Right cardiac atrium (tissue), 5 donors: ENCODE measurements around the gene IL1RAPL2. TPM values are rescaled to one million over a fixed set of nuclear protein-coding genes. Genes with fewer than 3 reads are reported as not detected.
A peak's percentile ranks its signal among the peaks of the same experiment; 100 is the strongest.
"Not testable (repeated sequence)": the region's sequence is repeated elsewhere in the genome, so short reads cannot be mapped to it uniquely, and the experiment has no call there.

Experiments used
- ATAC-seq, 2 donors: fragments of 200-7000 bp; cut with Tn5 transposase; one replicate each; pipeline versions ENCODE4 v1.8.0 to v1.9.1; 2020; ENCODE audit warnings: moderate library complexity in 2 of 2, mild to moderate bottlenecking in 1 of 2
- DNase-seq, 3 donors: peaks; one replicate each; pipeline ENCODE4 v3.0.0-alpha.2; 2020
- H3K27ac ChIP-seq: one replicate; pipeline ENCODE4 v1.5.1; 2013; ENCODE audit warnings: mild to moderate bottlenecking, low read length, control low read depth, moderate library complexity
- H3K27me3 ChIP-seq: one replicate; pipeline ENCODE4 v1.6.1; 2013; ENCODE audit not compliant: control insufficient read depth, insufficient read depth
- H3K4me1 ChIP-seq: one replicate; pipeline ENCODE4 v1.6.1; 2013; ENCODE audit warnings: low read length; ENCODE audit not compliant: control insufficient read depth, insufficient read depth
- H3K4me3 ChIP-seq: one replicate; pipeline ENCODE4 v1.5.1; 2013; ENCODE audit warnings: low read length, control low read depth
- H3K9me3 ChIP-seq: one replicate; pipeline ENCODE4 v1.6.1; 2013; ENCODE audit warnings: low read length; ENCODE audit not compliant: control insufficient read depth
- WGBS: extraction: QIAGEN DNeasy Blood & Tissue Kit; methylation state at CpG from one replicate; pipeline ENCODE4 v1.1.7; 2013; 5-methylcytosine and 5-hydroxymethylcytosine counted together
- intact Hi-C, 4 donors: fragments of 100-400 bp; cut with DNase I; formaldehyde crosslinking; loops; one replicate each; pipeline versions ENCODE4 v1.11.0 to v1.14.0; 2022 to 2023
- polyA plus RNA-seq: library from polyadenylated mRNA; stranded (reverse); fragments of 200-250 nt; gene quantifications from one replicate; pipeline ENCODE4 v1.2.3, GENCODE V29; 2013
- total RNA-seq, 4 donors: library from RNA; stranded (reverse); fragmentation: NEBNext Ultra II Directional; extraction: Animal tissue kit (Norgen Biotek cat#: 25700); gene quantifications; one replicate each; pipeline ENCODE4 v1.2.1, GENCODE V29; 2021
- donor health status: healthy with polysubstance abuse.
- donor health status: DM: no; HTN: yes; CAD: no.
- donor health status: DM: no; HTN: no; CAD: no.
- donor health status: DM: no; HTN: yes; CAD: no; lungs with severe emphysema.
- donor health status: DM: yes; HTN: yes; CAD: no.

Gene IL1RAPL2
- total and polyA plus RNA-seq, 5 donors, result 0.31 TPM; not detected in 4

DNA sequence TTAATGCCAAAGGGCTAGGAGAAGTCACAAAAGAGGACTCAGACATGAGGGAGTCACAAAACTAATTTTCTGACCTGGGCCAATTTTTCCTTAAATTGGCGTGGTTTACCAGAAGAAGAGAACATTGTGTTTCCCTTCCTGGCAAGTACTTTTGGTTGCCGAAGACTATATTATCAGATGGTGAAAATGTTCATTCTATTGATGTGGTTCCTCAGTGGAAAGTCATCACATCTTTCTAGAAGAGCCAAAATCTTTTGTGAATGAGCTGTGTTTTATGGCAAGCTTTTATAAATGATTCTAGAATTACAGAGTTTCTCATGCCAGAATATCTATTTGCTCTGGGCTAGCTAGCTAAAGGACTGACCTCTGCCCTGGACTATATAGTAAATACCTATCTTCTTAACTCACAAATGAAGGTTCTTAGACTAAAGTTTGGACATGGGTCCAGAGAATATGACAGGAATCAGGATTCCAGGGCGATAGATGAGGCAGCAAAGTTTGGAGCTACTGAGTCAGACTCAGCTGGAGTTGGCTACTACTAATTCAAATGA is 288.9 kb downstream of the IL1RAPL2 start:
- DNase-seq, result no peak
- Histone ChIP-seq H3K4me3 (no peak overlapping the region), H3K27ac (no peak overlapping the region), H3K4me1 (no peaks in the 10 kb centered on the region), H3K27me3 (no peaks in the 10 kb centered on the region), H3K9me3 (no peaks in the 10 kb centered on the region)
- intact Hi-C loops, result no loop called here
- ATAC-seq, result no peak
- WGBS, result 39% methylated on average over 3 of the region's 3 CpGs

DNA sequence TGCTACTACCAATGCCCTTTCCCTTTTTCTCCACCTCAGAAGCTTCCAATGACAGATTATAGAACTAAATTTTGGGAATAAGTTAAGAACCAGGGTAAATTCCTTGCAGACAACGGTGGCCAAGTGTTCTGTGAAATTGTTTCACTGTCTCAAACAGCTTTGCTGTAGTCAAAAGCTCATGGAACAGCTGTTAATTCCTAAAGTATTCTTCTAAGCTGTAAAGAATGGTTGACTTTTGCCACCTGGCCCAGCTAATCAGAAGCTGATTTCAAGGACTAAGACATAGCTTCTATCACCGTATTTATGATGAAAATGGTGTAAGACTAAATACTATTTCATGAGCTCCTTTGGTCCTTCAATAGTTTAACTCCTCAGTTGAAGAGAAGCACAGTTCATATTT is 297.5 kb downstream of the IL1RAPL2 start:
- ATAC-seq (no peak), DNase-seq (no peak)
- Histone ChIP-seq H3K27me3 (no peaks in the 10 kb centered on the region), H3K27ac (no peak overlapping the region), H3K4me3 (no peak overlapping the region), H3K9me3 (no peaks in the 10 kb centered on the region), H3K4me1 (no peaks in the 10 kb centered on the region)
- intact Hi-C loops, result no loop called here
- WGBS, result 53% methylated on average over 2 of the region's 2 CpGs

DNA sequence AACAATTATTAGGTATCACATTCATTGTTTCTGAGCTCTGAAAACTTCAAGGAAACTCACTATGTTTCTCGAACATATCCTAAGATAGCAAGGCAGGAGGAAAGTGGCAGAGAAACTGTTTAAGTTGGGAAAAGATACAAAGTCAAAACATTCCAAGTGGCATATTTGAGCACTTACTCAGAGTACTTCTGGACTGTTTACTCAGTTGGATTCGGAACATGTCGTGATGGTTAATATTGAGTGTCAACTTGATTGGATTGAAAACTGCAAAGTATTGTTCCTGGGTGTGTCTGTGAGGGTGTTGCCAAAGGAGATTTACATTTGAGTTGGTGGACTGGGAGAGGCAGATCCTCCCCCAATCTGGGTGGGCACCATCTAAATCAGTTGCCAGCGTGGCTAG is 298.3 kb downstream of the IL1RAPL2 start:
- 61% methylated on average over 4 of the region's 4 CpGs for WGBS
- DNase-seq (no peak), ATAC-seq (no peak)
- Histone ChIP-seq H3K4me1 (no peaks in the 10 kb centered on the region), H3K4me3 (no peak overlapping the region), H3K9me3 (no peaks in the 10 kb centered on the region), H3K27ac (no peak overlapping the region), H3K27me3 (no peaks in the 10 kb centered on the region)
- intact Hi-C loops, result no loop called here

DNA sequence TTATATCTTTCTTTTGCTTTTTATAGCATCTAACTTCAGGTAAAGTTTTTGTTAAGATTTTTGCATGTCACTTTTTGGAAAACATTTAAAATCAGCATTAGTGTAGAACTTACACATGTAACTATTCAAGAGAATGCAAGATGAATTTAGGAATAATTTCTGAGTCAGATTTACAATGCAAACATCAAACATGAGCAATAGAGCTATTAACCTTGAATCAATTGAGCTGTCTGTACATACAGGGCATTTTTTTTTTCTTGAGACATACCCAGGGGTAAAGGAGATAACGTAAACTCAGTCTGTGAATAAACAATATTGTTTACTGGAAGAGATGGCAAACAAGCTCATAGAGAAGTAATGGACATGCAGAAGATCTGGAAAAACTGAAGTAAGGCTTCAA is 311.5 kb downstream of the IL1RAPL2 start:
- no peak overlapping the region for H3K27ac ChIP-seq
- H3K4me1 ChIP-seq, result no peaks in the 10 kb centered on the region
- no peak for DNase-seq
- intact Hi-C loops, result no loop called here
- H3K27me3 ChIP-seq, result no peaks in the 10 kb centered on the region
- WGBS, result 85% methylated on average over 1 of the region's 1 CpG
- no peak overlapping the region for H3K4me3 ChIP-seq
- no peaks in the 10 kb centered on the region for H3K9me3 ChIP-seq
- no peak for ATAC-seq

DNA sequence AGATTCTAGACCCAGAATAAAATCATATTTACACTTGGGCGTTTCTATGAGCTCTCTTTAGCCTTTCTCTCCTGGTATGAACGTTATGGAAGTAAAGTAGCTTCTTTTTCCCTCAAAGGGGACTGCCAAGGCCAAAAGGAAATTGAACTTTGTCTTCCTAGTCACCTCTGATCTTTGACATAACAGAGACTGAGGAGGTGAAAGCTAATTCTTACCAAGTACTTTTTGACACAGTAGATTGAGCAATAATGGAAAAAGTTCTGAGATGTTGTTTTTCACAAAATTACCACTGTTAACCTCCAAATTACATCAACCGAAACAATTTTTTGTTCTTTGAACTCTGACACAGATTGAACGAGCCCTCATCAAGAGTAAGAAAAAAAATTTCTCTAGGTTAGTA is 336.1 kb downstream of the IL1RAPL2 start:
- intact Hi-C loops, result no loop called here
- H3K27ac ChIP-seq, result no peak overlapping the region
- WGBS, result 59% methylated on average over 4 of the region's 4 CpGs
- ATAC-seq (no peak), DNase-seq (no peak)
- no peaks in the 10 kb centered on the region for H3K9me3 ChIP-seq
- no peaks in the 10 kb centered on the region for H3K27me3 ChIP-seq
- no peaks in the 10 kb centered on the region for H3K4me1 ChIP-seq
- H3K4me3 ChIP-seq, result no peak overlapping the region

DNA sequence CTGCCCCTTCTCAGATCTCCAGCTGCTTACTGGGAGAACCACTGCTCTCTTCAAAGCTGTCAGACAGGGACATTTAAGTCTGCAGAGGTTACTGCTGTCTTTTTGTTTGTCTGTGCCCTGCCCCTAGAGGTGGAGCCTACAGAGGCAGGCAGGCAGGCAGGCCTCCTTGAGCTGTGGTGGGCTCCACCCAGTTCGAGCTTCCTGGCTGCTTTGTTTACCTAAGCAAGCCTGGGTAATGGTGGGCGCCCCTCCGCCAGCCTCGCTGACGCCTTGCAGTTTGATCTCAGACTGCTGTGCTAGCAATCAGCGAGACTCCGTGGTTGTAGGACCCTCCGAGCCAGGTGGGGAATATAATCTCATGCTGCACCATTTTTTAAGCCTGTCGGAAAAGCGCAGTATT is 343.7 kb downstream of the IL1RAPL2 start:
- DNase-seq, ATAC-seq, H3K4me1 ChIP-seq, H3K27me3 ChIP-seq, H3K9me3 ChIP-seq, H3K4me3 ChIP-seq, intact Hi-C loops, H3K27ac ChIP-seq: not testable (repeated sequence)
- 25% methylated on average over 10 of the region's 10 CpGs for WGBS

DNA sequence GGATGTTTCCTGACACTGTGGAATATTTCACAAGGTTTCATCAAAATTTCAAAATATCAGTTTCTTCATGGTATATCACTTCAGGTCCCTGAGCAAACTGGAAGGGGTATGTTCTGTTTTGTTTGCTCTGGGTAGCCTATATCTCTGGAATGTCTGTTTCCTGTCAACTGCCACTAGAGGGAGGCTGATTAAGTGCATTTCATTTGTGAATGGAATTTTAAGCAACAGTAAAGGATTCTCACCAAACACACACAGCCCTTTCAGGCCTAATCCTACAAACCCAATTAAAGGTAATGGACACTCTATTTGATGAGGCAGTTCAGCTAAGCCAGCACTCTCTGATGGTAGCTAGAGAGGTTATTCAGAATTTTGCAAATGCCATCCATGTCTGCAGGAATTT is 347.3 kb downstream of the IL1RAPL2 start:
- intact Hi-C loops, result no loop called here
- ATAC-seq, result no peak
- H3K27me3 ChIP-seq, result no peaks in the 10 kb centered on the region

DNA sequence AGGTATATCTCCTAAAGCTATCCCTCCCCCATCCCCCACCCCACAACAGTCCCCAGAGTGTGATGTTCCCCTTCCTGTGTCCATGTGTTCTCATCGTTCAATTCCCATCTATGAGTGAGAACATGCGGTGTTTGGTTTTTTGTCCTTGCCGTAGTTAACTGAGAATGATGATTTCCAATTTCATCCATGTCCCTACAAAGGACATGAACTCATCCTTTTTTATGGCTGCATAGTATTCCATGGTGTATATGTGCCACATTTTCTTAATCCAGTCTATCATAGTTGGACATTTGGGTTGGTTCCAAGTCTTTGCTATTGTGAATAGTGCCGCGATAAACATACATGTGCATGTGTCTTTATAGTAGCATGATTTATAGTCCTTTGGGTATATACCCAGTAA is 348.7 kb downstream of the IL1RAPL2 start:
- H3K27me3 ChIP-seq, intact Hi-C loops, ATAC-seq, H3K4me1 ChIP-seq, H3K4me3 ChIP-seq, H3K27ac ChIP-seq, H3K9me3 ChIP-seq, DNase-seq: not testable (repeated sequence)
- WGBS, result 91% methylated on average over 5 of the region's 5 CpGs

More for the DNA sequence above, 347.3 kb downstream of the IL1RAPL2 start:
- H3K4me1 ChIP-seq, result no peaks in the 10 kb centered on the region
- DNase-seq, result no peak
- H3K27ac ChIP-seq, result no peak overlapping the region
- no peaks in the 10 kb centered on the region for H3K9me3 ChIP-seq
- H3K4me3 ChIP-seq, result no peak overlapping the region

DNA sequence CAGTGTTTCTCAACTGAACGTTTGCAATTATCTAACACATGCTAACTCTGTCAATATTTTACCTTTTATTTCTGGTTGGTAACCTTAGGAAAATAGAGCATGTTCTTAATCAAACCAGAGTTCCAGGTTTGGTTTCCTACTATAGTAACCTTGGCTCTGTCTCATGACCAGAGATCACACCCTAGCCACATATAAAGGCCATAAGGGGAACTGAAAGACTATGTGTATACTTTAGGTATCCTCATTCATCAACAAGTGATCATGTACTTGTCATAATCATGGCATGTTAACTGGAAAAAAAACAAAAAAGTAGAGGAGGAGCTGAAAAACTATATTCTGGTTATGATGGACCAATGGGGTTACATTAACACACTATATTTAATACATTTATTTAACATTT is 352.1 kb downstream of the IL1RAPL2 start:
- H3K4me1 ChIP-seq, result no peaks in the 10 kb centered on the region
- no peaks in the 10 kb centered on the region for H3K9me3 ChIP-seq
- DNase-seq, result no peak
- ATAC-seq, result no peak
- no peaks in the 10 kb centered on the region for H3K27me3 ChIP-seq
- intact Hi-C loops, result no loop called here
- no peak overlapping the region for H3K27ac ChIP-seq
- WGBS, result 86% methylated on average over 1 of the region's 1 CpG
- no peak overlapping the region for H3K4me3 ChIP-seq

DNA sequence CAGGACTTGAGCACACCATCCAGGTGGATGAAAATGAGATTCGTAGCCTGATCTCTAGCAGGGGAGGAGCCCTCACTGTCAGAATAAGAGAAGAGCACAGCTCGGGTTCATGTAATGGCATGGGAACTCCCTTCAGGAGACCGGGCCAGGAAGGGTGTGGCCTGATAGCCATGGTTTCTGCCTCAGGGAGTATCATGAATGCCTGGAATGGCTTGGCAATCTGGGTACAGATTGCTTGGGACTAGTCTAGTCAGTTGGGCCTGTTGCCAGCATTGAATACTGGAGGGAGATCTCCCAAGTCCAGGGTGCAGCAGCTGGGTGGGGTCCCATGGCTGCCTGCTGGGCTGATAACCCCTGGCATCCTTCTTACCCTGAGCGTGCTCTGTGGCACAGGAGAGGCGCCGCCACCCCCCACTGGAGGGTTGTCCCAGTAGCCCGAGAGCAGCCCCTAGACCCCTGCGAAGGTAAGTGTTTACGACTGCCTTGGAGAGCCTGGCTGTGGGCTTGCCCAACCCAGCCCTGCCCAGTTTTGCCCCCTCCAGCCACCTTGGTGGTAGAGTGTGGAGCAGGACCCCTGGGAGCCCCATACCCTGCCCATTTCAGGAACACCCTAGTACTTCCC is 355.7 kb downstream of the IL1RAPL2 start:
- intact Hi-C loops, result loop anchor here in 1 of 4 donors (10.0 kb wide), 1 partner anchor 257 kb away; no protein-coding TSS in a partner anchor
- WGBS, result 83% methylated on average over 9 of the region's 9 CpGs
- Histone ChIP-seq H3K4me1 (no peaks in the 10 kb centered on the region), H3K9me3 (no peaks in the 10 kb centered on the region), H3K4me3 (no peak overlapping the region), H3K27me3 (no peaks in the 10 kb centered on the region), H3K27ac (no peak overlapping the region)
- ATAC-seq, result peak in 1 of 2 donors; percentile 16
- DNase-seq, result peak; percentile 15 to 49 (median 26)

DNA sequence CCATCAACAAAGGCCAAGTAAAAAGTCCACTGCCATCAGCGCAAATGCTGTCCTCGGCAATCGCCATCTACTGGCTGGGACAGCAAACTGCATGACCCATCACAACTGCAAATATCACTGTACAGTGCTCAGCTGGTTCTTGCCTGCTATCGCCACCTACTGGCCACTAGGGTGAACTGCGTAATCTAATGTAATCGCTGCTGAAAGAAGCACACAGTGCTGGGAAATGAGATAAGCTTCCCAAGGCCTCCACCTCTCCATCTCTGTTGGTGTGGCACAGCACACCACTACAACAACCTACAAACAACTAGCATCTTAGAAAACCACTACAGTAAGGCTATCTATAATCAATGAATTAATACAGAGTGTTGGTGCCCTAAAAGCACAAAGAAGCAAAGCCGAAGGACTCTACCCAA is 356.2 kb downstream of the IL1RAPL2 start:
- Histone ChIP-seq H3K4me3 (no peak overlapping the region), H3K9me3 (no peaks in the 10 kb centered on the region), H3K27ac (no peak overlapping the region), H3K4me1 (no peaks in the 10 kb centered on the region), H3K27me3 (no peaks in the 10 kb centered on the region)
- ATAC-seq (peak; percentile 68 to 71), DNase-seq (peak; percentile 57 to 72 (median 65))
- WGBS, result 20% methylated on average over 7 of the region's 7 CpGs
- intact Hi-C loops, result loop anchor here in 1 of 4 donors (10.0 kb wide), 1 partner anchor 257 kb away; no protein-coding TSS in a partner anchor
